GM12878 (cell line): ENCODE data around the gene ULK4. TPM values are rescaled to one million over a fixed set of nuclear protein-coding genes. Genes with fewer than 3 reads are reported as not detected.
A peak's percentile ranks its signal among the peaks of the same experiment; 100 is the strongest.

Experiments used
- ATAC-seq: fragments of 200-7000 bp; cut with Tn5 transposase; 3 replicates; pipeline ENCODE4 v1.9.1; 2020; ENCODE audit warnings: mild to moderate bottlenecking, moderate library complexity
- BruUV-seq: library from RNA; stranded (reverse); fragments of 400-500 nt; replicated peaks from 2 replicates; lab custom pipeline; 2021; lab: Mats Ljungman, UMichigan
- CTCF ChIA-PET: fragments of 300-600 bp; sonication (Branson Sonifier 250); formaldehyde crosslinking; extraction: SDS; loops from one replicate; lab custom pipeline; 2021; ENCODE audit warnings: inconsistent platforms; lab: Yijun Ruan, JAX
- POLR2A ChIA-PET: fragments of 350-600 bp; formaldehyde crosslinking; extraction: SDS; loops from one replicate; lab custom pipeline; 2021; ENCODE audit warnings: inconsistent platforms; lab: Charles Lee
- RAD21 ChIA-PET: fragments of 300-600 bp; sonication (Branson Sonifier 250); formaldehyde crosslinking; loops from one replicate; lab custom pipeline; 2023; ENCODE audit warnings: antibody characterized with exemption; ENCODE audit not compliant: unreplicated experiment; lab: Charles Lee
- SMC1A ChIA-PET: fragments of 300-600 bp; sonication (Branson Sonifier 250); formaldehyde crosslinking; loops from one replicate; lab custom pipeline; 2023; ENCODE audit not compliant: unreplicated experiment, uncharacterized antibody; lab: Charles Lee
- DNase-seq: peaks from one replicate; pipeline ENCODE4 v3.0.0-alpha.2; 2011; ENCODE audit warnings: low read depth, low spot score
- FAIRE-seq: peaks from 3 replicates; lab custom pipeline; 2011; peaks lifted over from hg19 to GRCh38; lab: Jason Lieb, UNC
- H2AFZ ChIP-seq: 2 replicates; pipeline ENCODE4 v1.6.0; 2011; ENCODE audit warnings: low read depth, low read length, control low read depth; ENCODE audit not compliant: control insufficient read depth
- H3K27ac ChIP-seq: 2 replicates; pipeline ENCODE4 v1.5.1; 2011; ENCODE audit warnings: control low read depth; ENCODE audit not compliant: control insufficient read depth, insufficient read depth
- H3K27me3 ChIP-seq, 2 experiments: replicated peaks in 1 of 2; 2 replicates each; pipeline versions ENCODE4 v1.6.0 to v1.6.1; 2011; ENCODE audit warnings: low read length in 1 of 2; ENCODE audit not compliant: control insufficient read depth in 2 of 2, insufficient read depth in 2 of 2
- H3K36me3 ChIP-seq, 2 experiments: 2 replicates each; pipeline ENCODE4 v1.5.1; 2011; ENCODE audit warnings: low read length in 1 of 2; ENCODE audit not compliant: control insufficient read depth in 2 of 2, insufficient read depth in 2 of 2
- H3K4me1 ChIP-seq: 2 replicates; pipeline ENCODE4 v1.6.1; 2011; ENCODE audit warnings: mild to moderate bottlenecking, low read length, moderate library complexity, mixed read lengths; ENCODE audit not compliant: control insufficient read depth, insufficient read depth
- H3K4me2 ChIP-seq: 2 replicates; pipeline ENCODE4 v1.6.0; 2011; ENCODE audit warnings: control low read depth; ENCODE audit not compliant: control insufficient read depth, insufficient read depth
- H3K4me3 ChIP-seq: fragments of 200-600 bp; sonication (generic); 2 replicates; pipeline ENCODE4 v1.5.1; 2016
- H3K79me2 ChIP-seq: 2 replicates; pipeline ENCODE4 v1.6.0; 2011; ENCODE audit warnings: low read length; ENCODE audit not compliant: control insufficient read depth, insufficient read depth
- H3K9ac ChIP-seq: 2 replicates; pipeline ENCODE4 v1.8.0; 2011; ENCODE audit warnings: low read length, control low read depth, mixed read lengths; ENCODE audit not compliant: control insufficient read depth, insufficient read depth
- H3K9me3 ChIP-seq: replicated peaks from 3 replicates; pipeline ENCODE4 v1.5.1; 2011; ENCODE audit warnings: mild to moderate bottlenecking, low read length; ENCODE audit not compliant: control insufficient read depth, insufficient read depth
- H4K20me1 ChIP-seq: 2 replicates; pipeline ENCODE4 v1.6.0; 2011; ENCODE audit not compliant: control insufficient read depth, insufficient read depth
- BCL3 ChIP-seq: IDR thresholded peaks from 2 replicates; pipeline ENCODE4 v1.6.1; 2011; ENCODE audit warnings: borderline replicate concordance, low read depth, mild to moderate bottlenecking, moderate library complexity, low read length; ENCODE audit not compliant: insufficient read depth, poor library complexity, severe bottlenecking
- CREB1 ChIP-seq: IDR thresholded peaks from 2 replicates; pipeline ENCODE4 v1.6.1; 2012; ENCODE audit warnings: low read depth, mild to moderate bottlenecking, inconsistent platforms
- HDAC6 ChIP-seq: fragments of 200-600 bp; sonication (generic); IDR thresholded peaks from one replicate; pipeline ENCODE4 v1.8.0; 2017; ENCODE audit warnings: antibody characterized with exemption; ENCODE audit not compliant: unreplicated experiment
- MAX ChIP-seq: IDR thresholded peaks from 2 replicates; pipeline ENCODE4 v1.6.1; 2012; ENCODE audit warnings: low read depth, low read length, improper control_type of control experiment
- MEF2B ChIP-seq: fragments of 450-650 bp; IDR thresholded peaks from 2 replicates; pipeline ENCODE4 v1.6.1; 2018; ENCODE audit warnings: mild to moderate bottlenecking, moderate library complexity; ENCODE audit not compliant: partially characterized antibody, poor library complexity, severe bottlenecking
- MLLT1 ChIP-seq: fragments of 450-650 bp; IDR thresholded peaks from 2 replicates; pipeline ENCODE4 v1.6.1; 2016; ENCODE audit warnings: mild to moderate bottlenecking
- NFYB ChIP-seq: IDR thresholded peaks from 2 replicates; pipeline ENCODE4 v1.6.1; 2011; ENCODE audit warnings: low read depth, mild to moderate bottlenecking, low read length, improper control_type of control experiment, moderate library complexity; ENCODE audit not compliant: insufficient read depth
- PKNOX1 ChIP-seq: fragments of 450-650 bp; IDR thresholded peaks from 2 replicates; pipeline ENCODE4 v1.6.1; 2016; ENCODE audit warnings: mild to moderate bottlenecking
- RAD21 ChIP-seq: IDR thresholded peaks from 2 replicates; pipeline ENCODE4 v1.6.1; 2011; ENCODE audit warnings: mild to moderate bottlenecking, low read depth, low read length, moderate library complexity; ENCODE audit not compliant: insufficient read depth
- SMAD5 ChIP-seq: IDR thresholded peaks from 2 replicates; pipeline ENCODE4 v1.6.1; 2016; ENCODE audit warnings: antibody characterized with exemption, low read depth
- SREBF1 ChIP-seq: IDR thresholded peaks from 2 replicates; pipeline ENCODE4 v1.6.1; 2012; ENCODE audit warnings: mild to moderate bottlenecking, low read length
- STAT3 ChIP-seq: IDR thresholded peaks from 2 replicates; pipeline ENCODE4 v1.6.1; 2011; ENCODE audit warnings: low read depth, low read length, improper control_type of control experiment
- ZBTB11 ChIP-seq: fragments of 450-650 bp; formaldehyde crosslinking; IDR thresholded peaks from 2 replicates; pipeline ENCODE4 v1.5.0; 2022; ENCODE audit warnings: mild to moderate bottlenecking, missing genetic modification characterization
- WGBS: methylation state at CpG from one replicate; pipeline ENCODE4 v1.1.6; 2016; ENCODE audit warnings: low lambda C conversion rate; ENCODE audit not compliant: insufficient replicate concordance, insufficient coverage; ENCODE audit errors: missing lambda C conversion rate; 5-methylcytosine and 5-hydroxymethylcytosine counted together
- in situ Hi-C: fragments of 300-500 bp; cut with MboI; formaldehyde crosslinking; loops from 9 replicates; pipeline ENCODE4 v1.14.3; 2018; ENCODE audit warnings: mixed read lengths
- intact Hi-C: fragments of 100-400 bp; cut with micrococcal nuclease; formaldehyde crosslinking; loops from one replicate; pipeline ENCODE4 v1.14.2; 2022; ENCODE audit not compliant: unreplicated experiment
- polyA plus RNA-seq, 11 experiments: library from polyadenylated mRNA; depleted of rRNA in 4 of 11; unstranded in 6 of 11; stranded (reverse) in 5 of 11; fragments of >200 nt; fragmentation: Nextera tagmentation in 4 of 11; fragmentation: Illumina TruSeq in 1 of 11; extraction: Ambion mirVana in 4 of 11; extraction: Trizol in 1 of 11; gene quantifications; 1 replicate in 1 of 11; 2 replicates in 10 of 11; pipeline versions ENCODE4 v1.2.1 to v1.2.3, GENCODE V29; 2011 to 2016; ENCODE audit warnings: inconsistent platforms in 2 of 11, missing spikeins in 2 of 11, low read depth in 1 of 11
- total RNA-seq, 4 experiments: library from RNA; depleted of rRNA in 3 of 4; stranded (reverse); fragments of >200 nt in 3 of 4; fragmentation: Illumina TruSeq in 1 of 4; extraction: Trizol in 1 of 4; gene quantifications; 2 replicates each; pipeline versions ENCODE4 v1.2.1 to v1.2.3, GENCODE V29; 2013 to 2021

ULK4 gene
- total and polyA plus RNA-seq, 10 of the 15 experiments (the other 5 are each of a cell fraction or from before 2014, with no cell fraction given) = 3.5 to 7.6 (median 6.3) TPM

GRCh38 chr3:41881233-41881821, 80.6 kb downstream of the ULK4 start (continued):
- TF ChIP-seq ZBTB11 (CRISPR knock-in tag) (no peak), BCL3 (no peak), RAD21 (peak; percentile 81), SMAD5 (no peak), MEF2B (no peak)

DNA sequence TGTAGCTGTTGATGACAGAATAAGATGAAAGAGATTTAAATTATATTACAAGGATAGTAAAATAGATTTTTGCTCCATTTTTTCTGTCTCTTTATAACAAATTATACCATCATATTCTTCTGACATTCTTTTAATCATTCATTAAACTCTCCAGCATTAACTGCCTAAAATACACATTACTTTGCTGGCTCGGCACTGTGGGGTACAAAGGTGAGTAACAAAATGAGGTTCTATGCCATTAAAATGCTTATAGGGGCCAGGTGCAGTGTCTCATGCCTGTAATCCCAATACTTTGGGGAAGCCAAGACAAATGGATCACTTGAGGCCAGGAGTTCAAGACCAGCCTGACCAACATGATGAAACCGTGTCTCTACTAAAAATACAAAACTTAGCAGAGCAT, 81.5 kb downstream of the ULK4 start:
- H3K4me2 ChIP-seq = no peak overlapping the region
- ChIA-PET CTCF (interaction anchor here (0.7 to 7.9 kb wide), 5 partner anchors 14 to 1552 kb away, joined by 3 to 103 read pairs (median 4); no protein-coding TSS in a partner anchor), POLR2A (no interaction called here), RAD21 (interaction anchor here (0.6 to 1.8 kb wide), 4 partner anchors 92 to 1303 kb away, joined by 3 to 6 read pairs (median 4); no protein-coding TSS in a partner anchor), SMC1A (interaction anchor here (1.0 to 1.1 kb wide), 4 partner anchors 13 to 1563 kb away, joined by 3 to 5 read pairs (median 4); no protein-coding TSS in a partner anchor)
- H3K4me1 ChIP-seq = no peaks in the 10 kb centered on the region
- H3K79me2 ChIP-seq = no peaks in the 10 kb centered on the region
- H3K9me3 ChIP-seq = no peaks in the 10 kb centered on the region
- TF ChIP-seq CREB1 = no peak
- TF ChIP-seq SREBF1 = no peak
- TF ChIP-seq PKNOX1 = no peak
- TF ChIP-seq NFYB = no peak
- no peak for TF ChIP-seq MLLT1
- no peak for TF ChIP-seq STAT3
- no peak for TF ChIP-seq MAX
- no peak for TF ChIP-seq HDAC6
- no peak for TF ChIP-seq SMAD5
- FAIRE-seq (no peak), ATAC-seq (no peak), DNase-seq (no peak)
- intact Hi-C loops = loop anchor here (5.0 kb wide), 3 partner anchors 183 to 1553 kb away; no protein-coding TSS in a partner anchor
- H3K27me3 ChIP-seq = no peaks in the 10 kb centered on the region
- no peaks in the 10 kb centered on the region for H4K20me1 ChIP-seq
- WGBS = 17% methylated on average over 2 of the region's 2 CpGs
- H3K4me3 ChIP-seq = no peak overlapping the region
- no peak overlapping the region for H2AFZ ChIP-seq
- BruUV-seq = no TSS peak
- in situ Hi-C loops = loop anchor here (5.0 to 25.0 kb wide), 3 partner anchors 1298 to 1693 kb away; no protein-coding TSS in a partner anchor
- H3K9ac ChIP-seq = no peak overlapping the region
- H3K27ac ChIP-seq = no peak overlapping the region
- no peaks in the 10 kb centered on the region for H3K36me3 ChIP-seq
